ENCODE data around the gene FRMD6. TPM values are rescaled to one million over a fixed set of nuclear protein-coding genes. Genes with fewer than 3 reads are reported as not detected.

The FRMD6 gene
- total and polyA plus RNA-seq, 9 of the 15 experiments (the other 6 are each of a cell fraction or from before 2014, with no cell fraction given) = 0.11 to 0.92 (median 0.53) TPM

DNA sequence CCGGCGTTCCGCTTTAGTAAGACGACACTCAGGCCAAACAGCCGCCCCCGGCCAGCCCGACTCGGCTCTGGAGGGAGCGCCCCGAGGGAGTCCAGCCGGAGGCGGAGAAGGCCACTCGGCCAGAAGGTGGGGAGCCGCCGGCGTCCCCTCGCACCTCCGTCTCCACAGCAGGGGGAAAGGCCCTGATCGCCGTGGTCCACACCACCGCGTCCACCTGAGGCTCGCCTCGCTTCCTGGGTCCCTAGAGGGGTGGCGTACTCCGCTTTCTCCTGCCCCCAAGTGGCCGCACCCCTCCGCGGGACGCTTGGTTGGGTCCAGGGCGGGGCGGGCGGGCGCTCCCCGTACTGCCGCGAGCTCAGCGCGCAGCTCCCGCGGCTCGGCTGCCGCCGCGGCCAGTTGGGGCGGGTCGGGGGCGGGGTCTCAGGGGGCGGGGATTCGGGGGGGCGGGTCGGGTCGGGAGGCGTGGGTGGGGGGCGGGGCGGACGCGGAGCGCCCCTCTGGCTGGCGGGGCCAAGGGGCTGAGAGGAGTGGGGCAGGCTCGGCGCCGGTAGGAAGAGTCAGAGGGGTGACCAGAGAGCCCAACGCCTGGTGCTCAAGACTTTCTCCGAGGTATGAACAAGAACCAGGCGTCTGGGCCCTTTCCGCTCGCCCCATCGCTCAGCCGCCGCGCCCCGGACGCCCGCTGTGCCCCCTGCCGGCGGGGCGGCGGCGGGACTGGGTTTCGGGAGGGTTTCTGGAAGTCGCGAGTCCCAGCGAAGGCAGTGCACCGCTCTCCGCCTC is at the start of gene FRMD6 (continued):
- TF ChIP-seq, protein P1, sequence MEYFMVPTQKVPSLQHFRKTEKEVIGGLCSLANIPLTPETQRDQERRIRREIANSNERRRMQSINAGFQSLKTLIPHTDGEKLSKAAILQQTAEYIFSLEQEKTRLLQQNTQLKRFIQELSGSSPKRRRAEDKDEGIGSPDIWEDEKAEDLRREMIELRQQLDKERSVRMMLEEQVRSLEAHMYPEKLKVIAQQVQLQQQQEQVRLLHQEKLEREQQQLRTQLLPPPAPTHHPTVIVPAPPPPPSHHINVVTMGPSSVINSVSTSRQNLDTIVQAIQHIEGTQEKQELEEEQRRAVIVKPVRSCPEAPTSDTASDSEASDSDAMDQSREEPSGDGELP (CRISPR knock-in tag; IDR thresholded peaks at IDR 0.05; ENCODE audit: borderline replicate concordance) = 0 out of 2 replicates have a peak, but pooled peaks have one; percentile 12
- peak; percentile 28 for TF ChIP-seq RBBP5 (IDR thresholded peaks at IDR 0.05; ENCODE audit: borderline replicate concordance, insufficient read depth, low read length, poor library complexity, severe bottlenecking)
- peak; percentile 25; the same call in 1 of the 2 replicates for TF ChIP-seq PHF8 (IDR thresholded peaks at IDR 0.05; ENCODE audit: borderline replicate concordance, low read length)
- 0 out of 2 replicates have a peak, but pooled peaks have one; percentile 38 for TF ChIP-seq SREBF1 (IDR thresholded peaks at IDR 0.05; ENCODE audit: borderline replicate concordance, low read depth, low read length)
- 0 out of 2 replicates have a peak, but pooled peaks have one; percentile 22 for TF ChIP-seq ZBTB17 (CRISPR knock-in tag; IDR thresholded peaks at IDR 0.05)
- no peak for TF ChIP-seq HNRNPUL1 (IDR thresholded peaks at IDR 0.05; ENCODE audit: low read length)
- no peak for TF ChIP-seq HDAC2 (IDR thresholded peaks at IDR 0.05)
- TF ChIP-seq ZNF778 (CRISPR knock-in tag; IDR thresholded peaks at IDR 0.05) = no peak
- peak; percentile 21 for TF ChIP-seq NEUROD1 (IDR thresholded peaks at IDR 0.05; ENCODE audit: borderline replicate concordance, low read depth, low read length, partially characterized antibody)
- TF ChIP-seq NONO (IDR thresholded peaks at IDR 0.05; ENCODE audit: low read depth in 2 of 2, low read length in 1 of 2) = peak in 1 of 2 experiments; percentile 99; a peak in 2 of 4 replicates
- peak; percentile 47 for TF ChIP-seq SUPT5H (IDR thresholded peaks at IDR 0.05)
- no peak for TF ChIP-seq BCL6 (CRISPR knock-in tag; IDR thresholded peaks at IDR 0.05)
- peak; percentile 50 for TF ChIP-seq HMGN3 (IDR thresholded peaks at IDR 0.05; ENCODE audit: borderline replicate concordance, extremely low read depth, insufficient read length, low read depth, low read length)
- TF ChIP-seq CTBP1 (IDR thresholded peaks at IDR 0.05; ENCODE audit: borderline replicate concordance) = peak; percentile 26
- TF ChIP-seq, protein P2, sequence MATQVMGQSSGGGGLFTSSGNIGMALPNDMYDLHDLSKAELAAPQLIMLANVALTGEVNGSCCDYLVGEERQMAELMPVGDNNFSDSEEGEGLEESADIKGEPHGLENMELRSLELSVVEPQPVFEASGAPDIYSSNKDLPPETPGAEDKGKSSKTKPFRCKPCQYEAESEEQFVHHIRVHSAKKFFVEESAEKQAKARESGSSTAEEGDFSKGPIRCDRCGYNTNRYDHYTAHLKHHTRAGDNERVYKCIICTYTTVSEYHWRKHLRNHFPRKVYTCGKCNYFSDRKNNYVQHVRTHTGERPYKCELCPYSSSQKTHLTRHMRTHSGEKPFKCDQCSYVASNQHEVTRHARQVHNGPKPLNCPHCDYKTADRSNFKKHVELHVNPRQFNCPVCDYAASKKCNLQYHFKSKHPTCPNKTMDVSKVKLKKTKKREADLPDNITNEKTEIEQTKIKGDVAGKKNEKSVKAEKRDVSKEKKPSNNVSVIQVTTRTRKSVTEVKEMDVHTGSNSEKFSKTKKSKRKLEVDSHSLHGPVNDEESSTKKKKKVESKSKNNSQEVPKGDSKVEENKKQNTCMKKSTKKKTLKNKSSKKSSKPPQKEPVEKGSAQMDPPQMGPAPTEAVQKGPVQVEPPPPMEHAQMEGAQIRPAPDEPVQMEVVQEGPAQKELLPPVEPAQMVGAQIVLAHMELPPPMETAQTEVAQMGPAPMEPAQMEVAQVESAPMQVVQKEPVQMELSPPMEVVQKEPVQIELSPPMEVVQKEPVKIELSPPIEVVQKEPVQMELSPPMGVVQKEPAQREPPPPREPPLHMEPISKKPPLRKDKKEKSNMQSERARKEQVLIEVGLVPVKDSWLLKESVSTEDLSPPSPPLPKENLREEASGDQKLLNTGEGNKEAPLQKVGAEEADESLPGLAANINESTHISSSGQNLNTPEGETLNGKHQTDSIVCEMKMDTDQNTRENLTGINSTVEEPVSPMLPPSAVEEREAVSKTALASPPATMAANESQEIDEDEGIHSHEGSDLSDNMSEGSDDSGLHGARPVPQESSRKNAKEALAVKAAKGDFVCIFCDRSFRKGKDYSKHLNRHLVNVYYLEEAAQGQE (IDR thresholded peaks at IDR 0.05; ENCODE audit: borderline replicate concordance) = peak; percentile 20; the same call in 1 of the 2 replicates
- TF ChIP-seq, protein P2 (CRISPR knock-in tag; IDR thresholded peaks at IDR 0.05; ENCODE audit: low read depth) = no peak
- TF ChIP-seq POLR2A (conservative IDR thresholded peaks at IDR 0.05) = peak; percentile 48; the same call in 1 of the 2 replicates
